Endothelial cell of umbilical vein (primary cell): ENCODE measurements around the gene PYCR2. TPM values are rescaled to one million over a fixed set of nuclear protein-coding genes. Genes with fewer than 3 reads are reported as not detected.

ENCODE experiments used
- BruUV-seq: library from RNA; stranded (reverse); fragments of 400-500 nt; replicated peaks from 2 replicates; lab custom pipeline; 2021; lab: Mats Ljungman, UMichigan
- CTCF ChIA-PET: fragments of 300-600, 350-600 bp; sonication (Branson Sonifier 250); formaldehyde crosslinking; loops from one replicate; lab custom pipeline; 2021; ENCODE audit warnings: antibody characterized with exemption, inconsistent platforms; lab: Charles Lee
- POLR2A ChIA-PET: fragments of 300-600, 350-600 bp; sonication (Branson Sonifier 250); formaldehyde crosslinking; loops from one replicate; lab custom pipeline; 2021; ENCODE audit warnings: antibody characterized with exemption, inconsistent platforms; lab: Charles Lee
- DNase-seq: peaks from one replicate; pipeline ENCODE4 v3.0.0-alpha.2; 2011; ENCODE audit warnings: low read depth, low spot score
- FAIRE-seq: peaks from 2 replicates; lab custom pipeline; 2011; peaks lifted over from hg19 to GRCh38; lab: Jason Lieb, UNC
- H2AFZ ChIP-seq: 2 replicates; pipeline ENCODE4 v1.6.0; 2012; ENCODE audit warnings: low read depth, low read length, control low read depth, inconsistent platforms
- H3K27ac ChIP-seq: 2 replicates; pipeline ENCODE4 v1.5.1; 2011; ENCODE audit warnings: low read depth, mild to moderate bottlenecking, control low read depth, low read length, moderate library complexity; ENCODE audit not compliant: insufficient read depth
- H3K27me3 ChIP-seq, 2 experiments: 2 replicates each; pipeline versions ENCODE4 v1.6.0 to v1.6.1; 2011; ENCODE audit warnings: low read length in 2 of 2, mixed read lengths in 1 of 2; ENCODE audit not compliant: control insufficient read depth in 2 of 2, insufficient read depth in 2 of 2
- H3K36me3 ChIP-seq, 2 experiments: 2 replicates in 1 of 2; 3 replicates in 1 of 2; pipeline ENCODE4 v1.5.1; 2011; ENCODE audit warnings: low read length in 2 of 2, mild to moderate bottlenecking in 1 of 2, moderate library complexity in 1 of 2; ENCODE audit not compliant: control insufficient read depth in 2 of 2, insufficient read depth in 2 of 2; ENCODE audit errors: extremely low read depth in 1 of 2
- H3K4me1 ChIP-seq: 3 replicates; pipeline ENCODE4 v1.5.1; 2011; ENCODE audit warnings: mild to moderate bottlenecking, low read length; ENCODE audit not compliant: control insufficient read depth, insufficient read depth; ENCODE audit errors: extremely low read depth
- H3K4me2 ChIP-seq: 2 replicates; pipeline ENCODE4 v1.6.1; 2011; ENCODE audit warnings: low read length, control low read depth, mixed read lengths; ENCODE audit not compliant: insufficient read depth
- H3K4me3 ChIP-seq, 3 experiments: fragments of 200-600 bp in 1 of 3; sonication (generic), shearing (Covaris generic) in 1 of 3; replicated peaks in 1 of 3; 2 replicates each; pipeline ENCODE4 v1.5.1; 2011 to 2016; ENCODE audit warnings: control low read depth in 3 of 3, low read length in 3 of 3, mild to moderate bottlenecking in 2 of 3, inconsistent platforms in 1 of 3, low read depth in 1 of 3, moderate library complexity in 1 of 3; ENCODE audit not compliant: insufficient read depth in 1 of 3
- H3K79me2 ChIP-seq: 2 replicates; pipeline ENCODE4 v1.6.0; 2012; ENCODE audit warnings: low read length, inconsistent platforms; ENCODE audit not compliant: control insufficient read depth, insufficient read depth
- H3K9ac ChIP-seq: replicated peaks from 2 replicates; pipeline ENCODE3; 2011; ENCODE audit warnings: low read length, control low read depth; ENCODE audit not compliant: insufficient read depth; ENCODE audit errors: extremely low read depth
- H3K9me1 ChIP-seq: replicated peaks from 3 replicates; pipeline ENCODE4 v1.6.0; 2011; ENCODE audit warnings: mild to moderate bottlenecking, low read length; ENCODE audit not compliant: control insufficient read depth, insufficient read depth; ENCODE audit errors: extremely low read depth
- H3K9me3 ChIP-seq: replicated peaks from 2 replicates; pipeline ENCODE4 v1.5.1; 2012; ENCODE audit warnings: low read length, inconsistent platforms; ENCODE audit not compliant: control insufficient read depth, insufficient read depth
- H4K20me1 ChIP-seq: replicated peaks from 2 replicates; pipeline ENCODE3; 2011; ENCODE audit warnings: mild to moderate bottlenecking, low read length; ENCODE audit not compliant: control insufficient read depth, insufficient read depth; ENCODE audit errors: extremely low read depth
- EZH2 ChIP-seq: IDR thresholded peaks from 2 replicates; pipeline ENCODE4 v1.6.1; 2012; ENCODE audit warnings: borderline replicate concordance, low read depth, mild to moderate bottlenecking, moderate library complexity, low read length, inconsistent platforms; ENCODE audit not compliant: severe bottlenecking
- FOS ChIP-seq: IDR thresholded peaks from 2 replicates; pipeline ENCODE4 v1.6.1; 2011; ENCODE audit warnings: mild to moderate bottlenecking, low read length, moderate library complexity, borderline replicate concordance; ENCODE audit not compliant: insufficient read depth
- JUN ChIP-seq: IDR thresholded peaks from 2 replicates; pipeline ENCODE4 v1.6.1; 2011; ENCODE audit warnings: borderline replicate concordance, low read depth; ENCODE audit not compliant: insufficient read length, insufficient read depth
- POLR2AphosphoS5 ChIP-seq: IDR thresholded peaks from 2 replicates; pipeline ENCODE4 v1.6.1; 2012; ENCODE audit warnings: low read depth, mild to moderate bottlenecking, control low read depth, low read length, moderate library complexity; ENCODE audit not compliant: insufficient read depth
- dilution Hi-C: fragments of 300-500 bp; cut with MboI; formaldehyde crosslinking; loops from one replicate; pipeline ENCODE4 v1.15.0; 2019; ENCODE audit warnings: low sequenced_read_pairs; ENCODE audit not compliant: extremely low pct_ligation_motif_present
- intact Hi-C: fragments of 100-400 bp; cut with micrococcal nuclease; formaldehyde crosslinking; loops from one replicate; pipeline ENCODE4 v1.10.0; 2022
- polyA plus RNA-seq, 4 experiments: library from polyadenylated mRNA; depleted of rRNA in 3 of 4; stranded (reverse) in 3 of 4; unstranded in 1 of 4; fragments of >200 nt; gene quantifications; 2 replicates each; pipeline versions ENCODE4 v1.2.1 to v1.2.3, GENCODE V29; 2011 to 2012; ENCODE audit warnings: missing spikeins in 1 of 4
- total RNA-seq: library from RNA; stranded (reverse); gene quantifications from 2 replicates; pipeline ENCODE4 v1.2.3, GENCODE V29; 2021
- TF ChIP-seq, protein P1 (sequence below), 2 donors: IDR thresholded peaks; 1 replicate in 1 of 2; 2 replicates in 1 of 2; pipeline ENCODE4 v1.5.1; 2011; ENCODE audit warnings: low read length in 2 of 2, mild to moderate bottlenecking in 2 of 2, moderate library complexity in 2 of 2, control low read depth in 1 of 2, inconsistent platforms in 1 of 2, low read depth in 1 of 2; ENCODE audit not compliant: insufficient read depth in 1 of 2; ENCODE audit errors: extremely low read depth in 1 of 2

PYCR2 gene
- total and polyA plus RNA-seq, 2 donors (not counting 3 experiments of a cell fraction or from before 2014, with no cell fraction given), result 64.6 to 65.1 TPM

GRCh38 chr1:225946803-225947202 lies 22.8 kb upstream of the PYCR2 start:
- no peak overlapping the region for H3K9ac ChIP-seq
- no peak overlapping the region for H3K4me3 ChIP-seq
- no peak overlapping the region for H2AFZ ChIP-seq
- H3K9me1 ChIP-seq, result no peaks in the 10 kb centered on the region
- intact Hi-C loops (no loop called here), dilution Hi-C loops (no loop called here)
- H3K27ac ChIP-seq, result no peak overlapping the region
- no peak overlapping the region for H3K4me2 ChIP-seq
- POLR2A ChIA-PET, result no interaction called here
- H4K20me1 ChIP-seq, result no peaks in the 10 kb centered on the region
- TF ChIP-seq FOS, result no peak
- TF ChIP-seq JUN, result no peak
- TF ChIP-seq POLR2AphosphoS5, result no peak
- TF ChIP-seq EZH2, result no peak
- TF ChIP-seq, protein P1, sequence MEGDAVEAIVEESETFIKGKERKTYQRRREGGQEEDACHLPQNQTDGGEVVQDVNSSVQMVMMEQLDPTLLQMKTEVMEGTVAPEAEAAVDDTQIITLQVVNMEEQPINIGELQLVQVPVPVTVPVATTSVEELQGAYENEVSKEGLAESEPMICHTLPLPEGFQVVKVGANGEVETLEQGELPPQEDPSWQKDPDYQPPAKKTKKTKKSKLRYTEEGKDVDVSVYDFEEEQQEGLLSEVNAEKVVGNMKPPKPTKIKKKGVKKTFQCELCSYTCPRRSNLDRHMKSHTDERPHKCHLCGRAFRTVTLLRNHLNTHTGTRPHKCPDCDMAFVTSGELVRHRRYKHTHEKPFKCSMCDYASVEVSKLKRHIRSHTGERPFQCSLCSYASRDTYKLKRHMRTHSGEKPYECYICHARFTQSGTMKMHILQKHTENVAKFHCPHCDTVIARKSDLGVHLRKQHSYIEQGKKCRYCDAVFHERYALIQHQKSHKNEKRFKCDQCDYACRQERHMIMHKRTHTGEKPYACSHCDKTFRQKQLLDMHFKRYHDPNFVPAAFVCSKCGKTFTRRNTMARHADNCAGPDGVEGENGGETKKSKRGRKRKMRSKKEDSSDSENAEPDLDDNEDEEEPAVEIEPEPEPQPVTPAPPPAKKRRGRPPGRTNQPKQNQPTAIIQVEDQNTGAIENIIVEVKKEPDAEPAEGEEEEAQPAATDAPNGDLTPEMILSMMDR (IDR thresholded peaks at IDR 0.05; ENCODE audit: extremely low read depth in 1 of 2, insufficient read depth in 1 of 2, low read depth in 1 of 2, low read length in 2 of 2), result no peak
- DNase-seq (no peak), FAIRE-seq (no peak)
- no TSS peak for BruUV-seq
- CTCF ChIA-PET, result interaction anchor here (1.5 to 2.0 kb wide), 2 partner anchors 23 to 35 kb away, joined by 4 to 5 read pairs; partner anchors contain the start of gene PYCR2
- no peaks in the 10 kb centered on the region for H3K79me2 ChIP-seq
- H3K4me1 ChIP-seq, result no peaks in the 10 kb centered on the region
- peaks cover 8 to 12% of the 10 kb centered on the region in 2 experiments for H3K27me3 ChIP-seq
- H3K9me3 ChIP-seq, result no peaks in the 10 kb centered on the region
- no peaks in the 10 kb centered on the region for H3K36me3 ChIP-seq
